ENCODE results near the gene GP1BB.

Gene GP1BB

DNA sequence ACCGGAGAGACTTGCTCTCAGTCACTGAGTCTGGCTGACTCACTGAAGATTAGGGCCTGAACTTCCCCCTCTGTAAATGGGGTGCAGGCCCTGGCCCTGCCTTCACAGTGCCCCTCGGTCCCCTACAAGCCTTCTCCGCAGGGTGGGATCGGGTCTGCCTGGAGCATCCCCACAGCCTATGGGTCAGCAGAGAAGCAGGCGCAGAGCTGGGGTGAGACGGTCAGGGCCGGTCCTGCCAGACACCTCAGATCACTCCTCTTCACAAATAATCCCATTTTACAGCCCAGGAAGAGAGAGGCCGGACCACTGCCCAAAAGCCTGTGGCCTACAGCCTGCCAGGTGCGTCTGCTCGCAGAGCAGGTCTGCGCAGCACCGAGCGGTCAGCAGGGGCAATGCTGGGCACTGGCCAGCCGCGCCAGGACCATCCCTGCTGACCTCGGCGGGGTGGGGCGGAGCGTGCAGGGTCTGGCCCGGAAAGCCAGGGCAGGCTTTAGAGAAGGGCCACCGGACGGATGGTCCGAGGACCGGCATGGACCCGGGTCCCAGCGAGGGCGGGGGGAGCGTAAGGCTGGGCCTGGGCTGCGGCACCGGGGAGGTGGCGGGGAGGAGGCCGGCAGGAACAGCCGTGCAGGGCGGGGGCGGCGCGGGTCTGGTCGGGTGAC is 9.6 kb upstream of the GP1BB start:
- TF ChIP-seq GATA1 (IDR thresholded peaks at IDR 0.05; ENCODE audit: low read depth, low read length) (no peak), POLR2A (IDR thresholded peaks at IDR 0.05; ENCODE audit: low read length) (no peak)
- no peak for DNase-seq

DNA sequence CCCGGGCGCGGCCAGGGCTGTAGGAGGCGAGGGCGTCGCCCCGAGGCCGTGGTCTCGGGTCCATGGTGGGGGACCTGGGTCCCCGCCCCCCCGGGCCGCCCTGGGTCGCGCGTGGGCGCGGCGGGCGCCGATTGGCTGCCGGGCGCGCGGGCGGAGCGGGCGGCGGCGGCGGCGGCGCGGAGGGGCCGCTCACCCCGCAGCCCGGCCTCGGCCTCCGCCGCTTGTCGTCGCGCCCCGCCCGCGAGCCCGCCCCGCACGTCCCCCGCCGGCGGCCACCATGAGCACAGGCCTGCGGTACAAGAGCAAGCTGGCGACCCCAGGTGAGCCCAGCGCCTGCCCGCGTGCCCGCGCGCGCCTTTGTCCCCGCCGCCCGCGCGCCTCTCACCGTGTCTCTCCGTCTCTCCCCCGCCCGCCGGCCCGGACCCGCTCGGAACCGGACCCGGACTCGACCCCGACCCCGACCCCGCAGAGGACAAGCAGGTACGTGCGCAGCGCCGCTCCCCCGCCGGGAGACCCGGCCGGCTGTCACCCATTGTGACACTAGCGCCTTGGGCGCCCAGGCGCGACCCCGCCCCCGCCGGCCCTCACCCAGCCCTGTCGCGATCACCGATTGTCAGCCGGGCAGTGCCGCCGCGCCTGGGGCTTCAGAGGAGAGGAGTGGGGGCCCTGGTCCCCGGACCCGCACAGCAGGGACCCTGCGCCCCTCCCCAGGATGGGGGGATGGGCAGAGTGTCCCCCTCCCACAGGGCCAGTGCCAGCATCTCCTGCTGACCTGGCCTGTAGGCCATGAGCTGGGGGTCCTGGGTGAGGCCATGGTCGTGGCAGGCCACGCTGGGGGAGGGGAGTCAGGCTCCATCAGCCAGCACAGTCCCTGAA is 8.8 kb upstream of the GP1BB start, which contains the start of gene SEPTIN5:
TSS of gene SEPTIN5 (plus strand) at position 192 of the 876 bp plus-strand sequence. CDS start at position 278, 86 bp downstream.
- DNase-seq: no peak
- TF ChIP-seq POLR2A (IDR thresholded peaks at IDR 0.05; ENCODE audit: low read length): no peak
- no peak for TF ChIP-seq GATA1 (IDR thresholded peaks at IDR 0.05; ENCODE audit: low read depth, low read length)

DNA sequence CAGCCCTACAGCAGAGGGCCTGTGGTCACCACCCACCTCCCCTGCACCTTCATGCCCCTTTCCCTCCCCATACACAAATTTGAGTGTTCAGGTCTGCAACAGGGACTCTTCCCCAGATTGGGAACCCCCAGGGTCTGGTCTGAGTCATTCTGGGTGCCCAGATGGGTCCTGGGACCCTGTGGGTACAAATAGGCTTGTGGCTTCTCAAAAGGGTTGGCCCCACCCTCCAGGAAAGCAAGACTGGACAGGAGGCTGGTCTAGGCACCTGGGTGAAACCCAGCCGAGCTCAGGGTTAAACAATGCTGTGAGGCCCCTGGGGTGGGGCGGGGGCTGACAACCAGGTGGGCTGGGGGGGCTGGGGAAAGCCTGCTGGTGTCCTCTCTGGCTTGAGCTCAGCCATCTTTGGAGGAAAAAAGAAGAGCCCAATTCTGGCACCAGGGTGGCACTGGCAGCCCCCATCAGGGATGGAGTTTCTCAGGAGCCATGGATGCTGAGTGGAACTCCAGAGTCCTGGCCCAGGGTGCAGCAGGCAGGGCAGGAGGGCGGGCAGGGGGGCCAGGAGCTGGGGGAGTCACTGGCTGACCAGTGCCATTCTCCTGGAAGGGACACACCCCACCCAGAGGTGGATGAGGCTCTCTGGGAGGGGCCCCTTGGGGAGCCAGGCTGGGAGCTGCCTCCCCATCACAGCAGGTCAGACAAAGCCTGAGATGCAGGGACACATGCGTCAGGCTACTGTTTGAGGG is 8.0 kb upstream of the GP1BB start:
- DNase-seq: no peak
- TF ChIP-seq GATA1 (IDR thresholded peaks at IDR 0.05; ENCODE audit: low read depth, low read length) (no peak), POLR2A (IDR thresholded peaks at IDR 0.05; ENCODE audit: low read length) (no peak)

DNA sequence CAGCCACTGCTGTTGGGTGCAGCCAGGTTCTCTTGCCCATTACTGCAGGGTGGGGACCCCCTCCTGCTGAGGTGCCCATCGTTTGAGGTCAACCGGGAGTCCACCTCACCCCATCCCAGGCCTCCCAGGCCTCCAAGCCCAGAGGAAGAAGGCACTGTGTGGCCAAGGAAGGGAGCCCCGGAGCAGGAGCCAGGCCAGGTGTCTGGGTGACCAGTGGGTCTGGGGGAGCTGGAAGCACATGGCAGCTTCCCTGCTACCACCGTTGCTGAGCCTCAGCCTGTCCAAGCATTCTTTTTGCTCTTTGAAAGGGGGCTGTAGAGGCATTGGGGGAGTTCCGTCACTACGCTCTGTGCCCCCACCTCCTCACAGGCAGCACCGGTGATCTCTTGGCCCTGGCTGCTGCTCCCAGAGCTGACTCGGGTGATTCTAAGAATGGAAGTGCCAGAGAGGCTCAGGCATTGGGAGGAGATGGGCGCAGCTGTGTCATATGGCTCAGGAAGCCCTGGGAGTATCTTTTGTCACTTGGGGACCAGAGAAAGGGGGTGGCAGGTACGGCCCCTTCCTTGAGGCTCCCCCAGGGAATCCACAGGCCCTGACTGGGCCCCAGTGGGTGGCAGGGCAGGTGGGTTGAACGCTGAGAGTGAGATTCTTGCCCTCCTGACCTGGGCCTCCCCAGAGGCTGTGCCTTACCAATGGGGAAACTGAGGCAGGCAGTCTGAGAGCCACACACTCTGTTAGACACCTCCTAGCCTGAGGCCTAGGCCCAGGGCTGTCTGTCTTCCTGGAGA is 7.1 kb upstream of the GP1BB start:
- no peak for DNase-seq
- TF ChIP-seq POLR2A (IDR thresholded peaks at IDR 0.05; ENCODE audit: low read length) (no peak), GATA1 (IDR thresholded peaks at IDR 0.05; ENCODE audit: low read depth, low read length) (no peak)

- no peak for TF ChIP-seq GATA1 (IDR thresholded peaks at IDR 0.05; ENCODE audit: low read depth, low read length)
- TF ChIP-seq POLR2A (IDR thresholded peaks at IDR 0.05; ENCODE audit: low read length): no peak
- DNase-seq: no peak
These were observed 6.6 kb upstream of the GP1BB start for GRCh38 chr22:19716829-19717105.

DNA sequence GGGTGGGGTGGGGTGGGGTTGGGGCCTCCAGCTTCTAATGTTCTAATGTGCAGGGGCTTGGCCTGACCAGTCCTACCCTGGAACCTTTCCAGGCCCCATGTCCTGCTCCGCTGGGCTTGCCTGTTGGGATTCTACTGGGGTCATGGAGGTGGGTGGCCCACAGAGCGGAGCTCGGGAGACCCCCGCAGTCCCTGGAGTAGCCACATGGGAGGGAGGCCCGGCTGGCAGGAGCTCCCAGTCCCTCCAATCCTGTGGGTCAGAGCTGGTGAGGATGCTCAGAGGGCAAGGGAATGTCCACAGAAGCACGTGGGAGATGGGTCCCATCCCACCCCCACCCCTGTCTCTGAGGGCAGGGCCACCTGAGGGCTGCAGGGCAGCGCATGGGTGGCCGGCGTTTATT is 6.2 kb upstream of the GP1BB start:
- TF ChIP-seq GATA1 (IDR thresholded peaks at IDR 0.05; ENCODE audit: low read depth, low read length) (no peak), POLR2A (IDR thresholded peaks at IDR 0.05; ENCODE audit: low read length) (no peak)
- DNase-seq: no peak

- DNase-seq: peak; percentile 72 to 85
- no peak for TF ChIP-seq POLR2A (IDR thresholded peaks at IDR 0.05; ENCODE audit: low read length)
- TF ChIP-seq GATA1 (IDR thresholded peaks at IDR 0.05; ENCODE audit: low read depth, low read length): no peak
These were observed 5.5 kb upstream of the GP1BB start for GRCh38 chr22:19717691-19718455.

DNA sequence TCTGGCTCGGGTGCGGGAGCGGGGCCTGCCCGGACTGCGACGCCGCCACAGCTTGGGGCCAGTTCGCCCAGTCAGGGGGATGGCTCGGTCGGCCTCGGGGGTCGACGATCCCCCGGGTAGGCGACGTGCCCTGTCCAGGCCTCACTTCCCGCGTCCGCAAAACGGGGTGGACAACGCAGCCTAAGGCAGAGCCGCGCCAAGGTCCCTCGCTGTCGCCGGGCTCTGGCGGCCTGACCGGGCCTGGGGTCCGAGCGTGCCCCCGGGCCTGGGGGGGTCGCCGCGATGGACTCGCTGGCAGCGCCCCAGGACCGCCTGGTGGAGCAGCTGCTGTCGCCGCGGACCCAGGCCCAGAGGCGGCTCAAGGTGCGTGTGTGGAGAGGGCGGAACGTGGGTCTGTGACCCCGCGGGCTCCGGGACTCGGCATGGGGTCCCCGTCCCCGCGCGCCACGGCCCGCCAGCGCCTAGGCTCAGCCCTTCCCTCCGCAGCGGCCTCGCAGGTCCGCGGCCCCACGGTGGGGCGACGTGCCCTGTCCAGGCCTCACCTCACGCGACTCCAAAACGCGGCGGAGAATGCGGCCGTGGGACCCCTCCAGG is 4.8 kb upstream of the GP1BB start:
- TF ChIP-seq GATA1 (IDR thresholded peaks at IDR 0.05; ENCODE audit: low read depth, low read length) (no peak), POLR2A (IDR thresholded peaks at IDR 0.05; ENCODE audit: low read length) (no peak)
- no peak for DNase-seq

DNA sequence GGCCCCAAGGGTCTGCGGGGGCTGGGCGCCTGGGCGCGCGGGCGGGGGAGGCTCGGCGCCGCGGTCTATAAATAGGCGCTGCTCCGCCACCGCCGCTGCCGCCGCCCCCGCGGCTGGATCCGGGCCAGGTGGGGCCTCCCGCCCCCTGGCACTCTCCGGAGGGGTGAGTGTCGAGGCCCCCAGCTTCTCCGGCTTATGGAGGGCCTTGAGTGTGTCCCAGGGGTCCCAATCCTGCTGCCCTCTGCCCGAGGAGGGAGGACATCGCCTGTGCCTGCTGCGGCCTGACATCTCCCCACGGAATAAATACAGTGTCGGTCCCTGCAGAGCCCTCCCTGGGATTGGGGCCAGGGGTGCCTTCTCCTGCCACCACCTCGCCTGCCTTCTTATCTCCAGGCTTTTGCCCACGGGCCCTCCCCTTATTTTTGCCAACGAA is 4.3 kb upstream of the GP1BB start:
- no peak for DNase-seq
- no peak for TF ChIP-seq GATA1 (IDR thresholded peaks at IDR 0.05; ENCODE audit: low read depth, low read length)
- TF ChIP-seq POLR2A (IDR thresholded peaks at IDR 0.05; ENCODE audit: low read length): no peak

GRCh38 chr22:19719488-19720021 is 3.8 kb upstream of the GP1BB start:
- no peak for DNase-seq
- TF ChIP-seq GATA1 (IDR thresholded peaks at IDR 0.05; ENCODE audit: low read depth, low read length) (no peak), POLR2A (IDR thresholded peaks at IDR 0.05; ENCODE audit: low read length) (no peak)

GRCh38 chr22:19720150-19720827 is 3.0 kb upstream of the GP1BB start:
- no peak for DNase-seq
- TF ChIP-seq POLR2A (IDR thresholded peaks at IDR 0.05; ENCODE audit: low read length): no peak
- no peak for TF ChIP-seq GATA1 (IDR thresholded peaks at IDR 0.05; ENCODE audit: low read depth, low read length)

GRCh38 chr22:19720999-19721329 is 2.4 kb upstream of the GP1BB start:
- TF ChIP-seq GATA1 (IDR thresholded peaks at IDR 0.05; ENCODE audit: low read depth, low read length) (no peak), POLR2A (IDR thresholded peaks at IDR 0.05; ENCODE audit: low read length) (no peak)
- DNase-seq: no peak
